GM12892 (cell line): ENCODE measurements around the gene TRMT1.
A peak's percentile ranks its signal among the peaks of the same experiment; 100 is the strongest.

ENCODE experiments used
- POLR2A ChIP-seq: IDR thresholded peaks from 2 replicates; pipeline ENCODE4 v1.6.1; 2011; ENCODE audit warnings: low read depth, low read length, control low read depth
- POLR2AphosphoS5 ChIP-seq: IDR thresholded peaks from 2 replicates; pipeline ENCODE4 v1.6.1; 2011; ENCODE audit warnings: low read depth, low read length, control low read depth
- TAF1 ChIP-seq: IDR thresholded peaks from 2 replicates; pipeline ENCODE4 v1.6.1; 2011; ENCODE audit warnings: low read depth, mild to moderate bottlenecking, control low read depth, low read length, borderline replicate concordance

DNA sequence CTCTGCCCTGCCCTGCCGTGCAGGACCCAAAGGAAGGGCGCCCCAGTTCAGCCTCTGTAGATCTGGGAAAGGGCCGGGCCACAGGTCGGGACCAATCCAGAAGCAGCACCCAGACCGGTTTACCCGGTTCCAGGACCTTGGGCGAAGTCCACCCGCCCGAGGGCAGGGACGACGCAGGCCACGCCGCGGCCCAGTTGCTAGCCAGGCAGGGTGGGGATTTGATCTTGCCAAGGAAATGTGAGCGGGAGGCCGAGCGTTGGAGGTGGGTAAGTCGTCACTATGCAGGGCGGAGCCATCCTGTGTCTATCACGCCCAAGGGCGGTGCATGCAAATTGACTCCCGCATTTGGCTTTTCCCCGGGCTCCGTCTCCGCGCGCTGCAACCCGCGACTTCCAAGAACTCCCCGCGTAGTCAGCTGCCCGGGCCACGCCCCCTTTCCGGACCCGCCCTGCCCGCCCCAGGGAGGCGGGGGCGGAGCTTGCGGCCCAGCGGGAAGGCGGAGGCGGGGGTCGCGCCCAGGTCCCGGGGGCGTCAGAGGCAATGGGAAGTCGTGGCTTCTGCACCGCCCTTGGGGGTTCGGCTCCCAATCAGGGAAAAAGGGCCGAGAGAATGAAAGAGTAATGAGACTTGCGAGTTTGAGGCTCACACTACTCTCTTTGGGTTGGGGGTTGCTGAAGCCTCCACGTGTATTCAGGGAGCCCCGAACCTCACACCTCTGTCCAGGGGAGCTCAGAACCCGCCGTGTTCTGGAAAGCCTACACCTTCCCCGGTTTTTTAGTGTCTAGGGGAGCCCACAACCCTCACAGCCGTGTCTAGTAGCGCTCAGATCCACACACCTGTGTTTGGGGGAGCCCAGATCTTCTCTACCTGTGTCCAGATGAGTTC lies 46.4 kb upstream of the TRMT1 start:
- TF ChIP-seq POLR2A (peak; percentile 71; the same call in 1 of the 2 replicates), POLR2AphosphoS5 (0 out of 2 replicates have a peak, but pooled peaks have one; percentile 52), TAF1 (no peak)
